ENCODE data around the gene SGSM1. TPM values are rescaled to one million over a fixed set of nuclear protein-coding genes. Genes with fewer than 3 reads are reported as not detected.
A peak's percentile ranks its signal among the peaks of the same experiment; 100 is the strongest.

SGSM1 gene
- total and polyA plus RNA-seq, 10 of the 15 experiments (the other 5 are each of a cell fraction or from before 2014, with no cell fraction given) = not detected

DNA sequence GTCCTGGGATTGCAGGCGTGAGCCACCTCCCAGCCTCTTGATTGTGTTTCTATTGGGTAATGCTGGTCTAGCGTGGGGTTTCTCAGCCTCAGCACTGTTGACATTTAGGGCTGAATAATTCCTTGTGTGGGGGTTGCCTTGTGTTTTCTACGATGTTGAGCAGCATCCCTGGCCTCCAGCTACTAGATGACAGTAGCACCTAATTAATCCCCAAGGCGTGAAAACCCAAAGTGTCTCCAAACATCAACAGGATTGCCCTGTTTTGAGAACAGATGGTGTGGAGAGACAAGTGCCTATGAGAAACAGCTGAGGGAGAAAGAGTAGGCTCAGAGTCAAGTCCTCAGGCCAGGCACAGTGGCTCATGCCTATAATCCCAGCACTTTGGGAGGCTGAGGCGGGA, 67.2 kb downstream of the SGSM1 start:
- DNase-seq (ENCODE audit: low read depth, low spot score) = no peak
- Histone ChIP-seq H3K27ac (ENCODE audit: control insufficient read depth, insufficient read depth) (no peak overlapping the region), H2AFZ (ENCODE audit: control insufficient read depth, low read depth, low read length) (no peak overlapping the region), H3K4me3 (no peak overlapping the region), H3K4me2 (ENCODE audit: control insufficient read depth, insufficient read depth) (no peak overlapping the region), H3K79me2 (ENCODE audit: control insufficient read depth, insufficient read depth, low read length) (no peaks in the 10 kb centered on the region), H4K20me1 (ENCODE audit: control insufficient read depth, insufficient read depth) (no peaks in the 10 kb centered on the region), H3K4me1 (ENCODE audit: control insufficient read depth, insufficient read depth, low read length) (no peaks in the 10 kb centered on the region), H3K27me3 (replicated peaks in 1 of 2; ENCODE audit: control insufficient read depth in 2 of 2, insufficient read depth in 2 of 2, low read length in 1 of 2) (peaks cover 0 to 3% of the 10 kb centered on the region in 2 experiments; a peak in 1 of 4 replicates), H3K36me3 (ENCODE audit: control insufficient read depth in 2 of 2, insufficient read depth in 2 of 2, low read length in 1 of 2) (no peaks in the 10 kb centered on the region), H3K9ac (ENCODE audit: control insufficient read depth, insufficient read depth, low read length) (no peak overlapping the region), H3K9me3 (replicated peaks; ENCODE audit: control insufficient read depth, insufficient read depth, low read length) (no peaks in the 10 kb centered on the region)
- POLR2A ChIA-PET = no interaction called here
- FAIRE-seq = no peak
- no peak for ATAC-seq
- intact Hi-C loops (cut with micrococcal nuclease; ENCODE audit: unreplicated experiment) (no loop called here), in situ Hi-C loops (cut with MboI) (no loop called here)
- no TSS peak for BruUV-seq (replicated peaks)
- SMC1A ChIA-PET (ENCODE audit: uncharacterized antibody, unreplicated experiment) = no interaction called here
- TF ChIP-seq SRF (IDR thresholded peaks at IDR 0.05; ENCODE audit: low read depth in 2 of 2, low read length in 2 of 2) (no peak), LARP7 (IDR thresholded peaks at IDR 0.05) (no peak)
- TF ChIP-seq, protein P1, sequence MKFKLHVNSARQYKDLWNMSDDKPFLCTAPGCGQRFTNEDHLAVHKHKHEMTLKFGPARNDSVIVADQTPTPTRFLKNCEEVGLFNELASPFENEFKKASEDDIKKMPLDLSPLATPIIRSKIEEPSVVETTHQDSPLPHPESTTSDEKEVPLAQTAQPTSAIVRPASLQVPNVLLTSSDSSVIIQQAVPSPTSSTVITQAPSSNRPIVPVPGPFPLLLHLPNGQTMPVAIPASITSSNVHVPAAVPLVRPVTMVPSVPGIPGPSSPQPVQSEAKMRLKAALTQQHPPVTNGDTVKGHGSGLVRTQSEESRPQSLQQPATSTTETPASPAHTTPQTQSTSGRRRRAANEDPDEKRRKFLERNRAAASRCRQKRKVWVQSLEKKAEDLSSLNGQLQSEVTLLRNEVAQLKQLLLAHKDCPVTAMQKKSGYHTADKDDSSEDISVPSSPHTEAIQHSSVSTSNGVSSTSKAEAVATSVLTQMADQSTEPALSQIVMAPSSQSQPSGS (IDR thresholded peaks at IDR 0.05; ENCODE audit: low read length) = no peak
- CTCF ChIA-PET = no interaction called here
- RAD21 ChIA-PET (ENCODE audit: unreplicated experiment) = no interaction called here
- 3% methylated on average over 5 of the region's 5 CpGs for WGBS (ENCODE audit: insufficient coverage, insufficient replicate concordance, low lambda C conversion rate, missing lambda C conversion rate)

DNA sequence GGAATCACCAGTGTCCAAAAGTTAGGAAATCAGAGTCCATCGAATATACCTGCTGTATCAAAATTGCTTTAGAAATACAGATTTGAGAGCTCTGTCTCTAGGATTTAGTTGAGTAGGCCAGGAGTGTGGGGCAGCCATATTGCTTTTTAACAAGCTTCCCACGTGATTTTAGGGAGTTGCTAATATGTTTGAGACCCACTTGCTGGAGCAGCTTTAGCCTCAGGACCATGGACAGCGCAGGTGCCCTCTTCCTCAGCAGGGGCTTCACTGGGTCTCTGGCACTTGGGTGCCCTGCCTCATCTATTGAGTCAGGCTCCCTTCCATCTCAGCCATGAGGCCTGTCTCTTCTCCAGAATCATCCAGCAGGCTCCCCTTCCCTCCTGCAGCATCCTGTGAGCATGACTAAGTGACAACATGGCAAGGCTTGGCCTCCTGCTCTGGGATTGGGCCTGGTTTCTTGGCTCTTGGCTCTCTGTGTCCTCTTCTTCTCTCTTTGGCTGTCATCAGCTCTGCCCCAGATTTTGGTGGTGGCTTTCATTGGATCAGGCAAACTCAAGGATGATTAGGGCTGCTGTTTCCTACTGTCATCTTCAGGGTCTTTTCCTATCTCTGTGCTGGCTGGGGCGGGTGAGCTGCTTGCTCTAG, 70.0 kb downstream of the SGSM1 start:
- TF ChIP-seq SUPT20H (IDR thresholded peaks at IDR 0.05; ENCODE audit: borderline replicate concordance, control insufficient read depth, low read depth, low read length) (no peak), HDAC2 (IDR thresholded peaks at IDR 0.05) (no peak), JUNB (IDR thresholded peaks at IDR 0.05) (no peak), TBL1XR1 (IDR thresholded peaks at IDR 0.05; ENCODE audit: low read depth, low read length) (no peak)
- TF ChIP-seq, protein P2, sequence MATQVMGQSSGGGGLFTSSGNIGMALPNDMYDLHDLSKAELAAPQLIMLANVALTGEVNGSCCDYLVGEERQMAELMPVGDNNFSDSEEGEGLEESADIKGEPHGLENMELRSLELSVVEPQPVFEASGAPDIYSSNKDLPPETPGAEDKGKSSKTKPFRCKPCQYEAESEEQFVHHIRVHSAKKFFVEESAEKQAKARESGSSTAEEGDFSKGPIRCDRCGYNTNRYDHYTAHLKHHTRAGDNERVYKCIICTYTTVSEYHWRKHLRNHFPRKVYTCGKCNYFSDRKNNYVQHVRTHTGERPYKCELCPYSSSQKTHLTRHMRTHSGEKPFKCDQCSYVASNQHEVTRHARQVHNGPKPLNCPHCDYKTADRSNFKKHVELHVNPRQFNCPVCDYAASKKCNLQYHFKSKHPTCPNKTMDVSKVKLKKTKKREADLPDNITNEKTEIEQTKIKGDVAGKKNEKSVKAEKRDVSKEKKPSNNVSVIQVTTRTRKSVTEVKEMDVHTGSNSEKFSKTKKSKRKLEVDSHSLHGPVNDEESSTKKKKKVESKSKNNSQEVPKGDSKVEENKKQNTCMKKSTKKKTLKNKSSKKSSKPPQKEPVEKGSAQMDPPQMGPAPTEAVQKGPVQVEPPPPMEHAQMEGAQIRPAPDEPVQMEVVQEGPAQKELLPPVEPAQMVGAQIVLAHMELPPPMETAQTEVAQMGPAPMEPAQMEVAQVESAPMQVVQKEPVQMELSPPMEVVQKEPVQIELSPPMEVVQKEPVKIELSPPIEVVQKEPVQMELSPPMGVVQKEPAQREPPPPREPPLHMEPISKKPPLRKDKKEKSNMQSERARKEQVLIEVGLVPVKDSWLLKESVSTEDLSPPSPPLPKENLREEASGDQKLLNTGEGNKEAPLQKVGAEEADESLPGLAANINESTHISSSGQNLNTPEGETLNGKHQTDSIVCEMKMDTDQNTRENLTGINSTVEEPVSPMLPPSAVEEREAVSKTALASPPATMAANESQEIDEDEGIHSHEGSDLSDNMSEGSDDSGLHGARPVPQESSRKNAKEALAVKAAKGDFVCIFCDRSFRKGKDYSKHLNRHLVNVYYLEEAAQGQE (IDR thresholded peaks at IDR 0.05; ENCODE audit: low read depth, low read length) = peak; percentile 88
- H3K4me2 ChIP-seq (ENCODE audit: control insufficient read depth, insufficient read depth) = no peak overlapping the region
- H3K9me3 ChIP-seq (replicated peaks; ENCODE audit: control insufficient read depth, insufficient read depth, low read length) = no peaks in the 10 kb centered on the region
- FAIRE-seq = no peak
- H3K27ac ChIP-seq (ENCODE audit: control insufficient read depth, insufficient read depth) = no peak overlapping the region
- H4K20me1 ChIP-seq (ENCODE audit: control insufficient read depth, insufficient read depth) = no peaks in the 10 kb centered on the region
- RAD21 ChIA-PET (ENCODE audit: unreplicated experiment) = no interaction called here
- ATAC-seq = no peak
- WGBS (ENCODE audit: insufficient coverage, insufficient replicate concordance, low lambda C conversion rate, missing lambda C conversion rate) = 11% methylated on average over 4 of the region's 4 CpGs
- CTCF ChIA-PET = no interaction called here
- no peak overlapping the region for H2AFZ ChIP-seq (ENCODE audit: control insufficient read depth, low read depth, low read length)
- POLR2A ChIA-PET = interaction anchor here (0.6 kb wide), 1 partner anchor 43 kb away, joined by 8 read pairs; no protein-coding TSS in a partner anchor
- no peak overlapping the region for H3K9ac ChIP-seq (ENCODE audit: control insufficient read depth, insufficient read depth, low read length)
- no peaks in the 10 kb centered on the region for H3K4me1 ChIP-seq (ENCODE audit: control insufficient read depth, insufficient read depth, low read length)
- no peaks in the 10 kb centered on the region for H3K36me3 ChIP-seq (ENCODE audit: control insufficient read depth in 2 of 2, insufficient read depth in 2 of 2, low read length in 1 of 2)
- no peaks in the 10 kb centered on the region for H3K27me3 ChIP-seq (replicated peaks in 1 of 2; ENCODE audit: control insufficient read depth in 2 of 2, insufficient read depth in 2 of 2, low read length in 1 of 2)
- no peak for DNase-seq (ENCODE audit: low read depth, low spot score)
- in situ Hi-C loops (cut with MboI) (no loop called here), intact Hi-C loops (cut with micrococcal nuclease; ENCODE audit: unreplicated experiment) (no loop called here)
- BruUV-seq (replicated peaks) = no TSS peak
- no peaks in the 10 kb centered on the region for H3K79me2 ChIP-seq (ENCODE audit: control insufficient read depth, insufficient read depth, low read length)
- no peak overlapping the region for H3K4me3 ChIP-seq
- SMC1A ChIA-PET (ENCODE audit: uncharacterized antibody, unreplicated experiment) = interaction anchor here (0.6 kb wide), 1 partner anchor 9 kb away, joined by 3 read pairs; no protein-coding TSS in a partner anchor

All from GM12878 (cell line).